ENCODE measurements around the gene GRIK4. TPM values are rescaled to one million over a fixed set of nuclear protein-coding genes. Genes with fewer than 3 reads are reported as not detected.

Gene GRIK4
- total RNA-seq, 4 donors from 2014 or later, result 0.09 TPM; not detected in 3

GRCh38 chr11:120827198-120827597 is 315.6 kb downstream of the GRIK4 start:
- no peak for ATAC-seq (ENCODE audit: low FRiP score)
- DNase-seq (ENCODE audit: low spot score), result no peak
- no peak for TF ChIP-seq CTCF (IDR thresholded peaks at IDR 0.05)

DNA sequence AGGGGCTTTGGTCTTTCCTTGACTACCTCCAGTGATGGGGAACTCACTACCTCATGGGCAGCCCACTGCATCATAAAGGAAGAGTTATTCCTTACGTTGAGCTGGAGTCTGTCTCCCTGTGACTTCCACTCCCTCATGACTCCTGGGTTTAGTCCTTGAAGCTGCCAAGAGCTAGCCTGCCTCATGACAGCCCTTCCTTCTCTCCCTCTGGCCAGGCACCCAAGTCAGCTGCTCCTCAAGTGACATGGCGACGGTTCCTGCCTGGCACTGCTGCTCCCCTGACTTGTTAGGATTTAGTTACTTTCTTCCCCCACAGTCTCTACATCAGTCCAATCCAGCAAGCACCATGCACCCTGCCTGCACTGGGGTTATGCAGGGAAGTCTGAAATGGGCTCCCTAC is 316.3 kb downstream of the GRIK4 start:
- TF ChIP-seq CTCF (IDR thresholded peaks at IDR 0.05), result no peak
- DNase-seq (ENCODE audit: low spot score) (no peak), ATAC-seq (ENCODE audit: low FRiP score) (no peak)

DNA sequence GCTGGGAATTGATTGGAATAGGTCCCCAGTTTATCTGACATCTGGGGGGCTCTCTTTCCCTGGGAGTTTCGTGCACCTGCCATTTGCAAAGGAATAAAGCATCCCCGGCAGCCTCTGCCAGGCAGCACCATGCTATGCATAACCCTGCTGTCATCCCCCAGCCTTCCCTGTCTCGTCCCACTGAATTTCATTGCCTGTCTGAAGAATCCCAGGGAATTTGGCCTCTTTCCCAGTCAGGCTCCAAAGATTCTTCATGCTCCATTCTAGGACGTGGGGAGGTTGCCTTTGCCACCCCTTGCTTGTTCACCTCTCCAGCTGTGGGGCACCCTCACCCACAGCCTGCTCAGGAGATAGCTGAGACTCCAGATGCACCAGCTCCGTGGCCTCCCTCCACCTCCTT is 317.3 kb downstream of the GRIK4 start:
- TF ChIP-seq CTCF (IDR thresholded peaks at IDR 0.05), result no peak
- ATAC-seq (ENCODE audit: low FRiP score), result no peak
- no peak for DNase-seq (ENCODE audit: low spot score)

DNA sequence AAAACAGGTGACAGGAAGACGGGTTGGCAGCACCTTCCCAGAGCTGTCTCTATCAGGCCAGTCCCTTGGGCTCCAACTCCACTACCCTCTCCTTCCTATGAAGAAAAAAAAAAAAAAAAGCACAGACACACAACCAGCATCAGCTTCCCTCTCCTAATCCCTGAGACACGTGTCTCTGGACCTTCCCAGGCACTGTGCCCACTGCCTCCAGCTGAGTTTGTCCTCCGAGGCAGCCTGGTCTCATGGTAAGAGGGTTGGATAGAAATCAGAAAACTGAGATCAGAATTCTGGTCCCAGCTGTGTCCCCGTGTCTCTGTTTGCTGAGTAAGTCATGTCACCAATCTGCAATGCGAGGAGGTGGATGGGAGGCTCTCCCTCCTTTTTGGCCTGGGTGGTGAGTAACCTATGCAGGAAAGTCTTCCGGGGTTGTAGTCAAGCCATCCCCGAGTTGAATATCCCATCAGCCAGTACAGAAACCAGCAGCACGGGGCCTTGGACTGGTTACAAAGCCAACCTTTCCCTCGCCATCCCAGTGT is 318.6 kb downstream of the GRIK4 start:
- TF ChIP-seq CTCF (IDR thresholded peaks at IDR 0.05), result no peak
- DNase-seq (ENCODE audit: low spot score) (no peak), ATAC-seq (ENCODE audit: low FRiP score) (no peak)

GRCh38 chr11:120832481-120833238 is 321.1 kb downstream of the GRIK4 start:
- DNase-seq (ENCODE audit: low spot score), result no peak
- no peak for ATAC-seq (ENCODE audit: low FRiP score)
- no peak for TF ChIP-seq CTCF (IDR thresholded peaks at IDR 0.05)

DNA sequence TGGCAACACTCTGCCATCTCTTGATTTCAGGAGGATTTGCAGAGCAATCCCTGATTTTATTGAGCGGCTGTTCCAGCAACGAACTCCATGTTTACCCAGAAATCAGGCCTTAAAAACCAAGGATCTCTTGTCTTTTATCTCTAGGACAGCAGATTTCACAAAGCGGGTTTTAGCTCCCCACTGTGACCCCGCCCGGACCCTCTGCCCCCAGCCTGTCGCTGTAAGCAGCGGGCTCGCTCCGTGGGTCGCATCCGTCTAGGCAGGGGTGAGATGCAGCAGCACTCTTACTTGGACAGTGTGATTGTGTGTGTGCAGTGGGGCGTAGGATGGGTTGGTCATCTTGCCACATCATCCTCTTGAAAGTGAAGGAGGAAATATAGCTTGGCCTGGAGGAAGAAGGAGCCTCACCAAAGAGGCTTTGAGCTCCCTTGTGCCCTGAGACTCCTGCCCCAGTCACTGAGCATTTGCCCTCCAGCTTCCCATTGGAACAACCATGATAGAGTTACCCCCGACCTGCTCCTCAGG is 323.2 kb downstream of the GRIK4 start:
- DNase-seq (ENCODE audit: low spot score), result no peak
- no peak for TF ChIP-seq CTCF (IDR thresholded peaks at IDR 0.05)
- no peak for ATAC-seq (ENCODE audit: low FRiP score)

Measured in omental fat pad (tissue), 4 donors.